NOMO-1 treated with DMSO at 0.1 percent for 48 hours (cell line): ENCODE results near the gene AAK1.
"Not testable (repeated sequence)": the region's sequence is repeated elsewhere in the genome, so short reads cannot be mapped to it uniquely, and the experiment has no call there.

ENCODE experiments used
- DNase-seq: peaks from one replicate; lab custom pipeline; 2025; ENCODE audit not compliant: unreplicated experiment; lab: John Stamatoyannopoulos, UW

AAK1 gene

GRCh38 chr2:69576880-69577279 lies 66.7 kb downstream of the AAK1 start:
- no peak for DNase-seq

GRCh38 chr2:69575926-69576325 lies 67.6 kb downstream of the AAK1 start:
- no peak for DNase-seq

DNA sequence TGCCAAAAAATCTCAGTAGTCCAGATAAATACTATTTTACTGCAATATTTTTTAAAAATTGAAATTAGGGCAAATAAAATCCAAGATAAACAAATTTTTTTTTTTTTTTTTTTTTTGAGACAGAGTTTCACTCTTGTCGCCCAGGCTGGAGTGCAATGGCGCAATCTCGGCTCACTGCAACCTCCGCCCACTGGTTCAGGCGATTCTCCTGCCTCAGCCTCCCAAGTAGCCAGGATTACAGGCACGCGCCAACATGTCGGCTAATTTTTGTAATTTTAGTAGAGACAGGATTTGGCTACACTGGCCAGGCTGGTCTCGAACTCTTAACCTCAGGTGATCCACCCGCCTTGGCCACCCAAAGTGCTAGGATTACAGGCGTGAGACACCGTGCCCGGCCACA lies 68.2 kb downstream of the AAK1 start:
- not testable (repeated sequence) for DNase-seq

DNA sequence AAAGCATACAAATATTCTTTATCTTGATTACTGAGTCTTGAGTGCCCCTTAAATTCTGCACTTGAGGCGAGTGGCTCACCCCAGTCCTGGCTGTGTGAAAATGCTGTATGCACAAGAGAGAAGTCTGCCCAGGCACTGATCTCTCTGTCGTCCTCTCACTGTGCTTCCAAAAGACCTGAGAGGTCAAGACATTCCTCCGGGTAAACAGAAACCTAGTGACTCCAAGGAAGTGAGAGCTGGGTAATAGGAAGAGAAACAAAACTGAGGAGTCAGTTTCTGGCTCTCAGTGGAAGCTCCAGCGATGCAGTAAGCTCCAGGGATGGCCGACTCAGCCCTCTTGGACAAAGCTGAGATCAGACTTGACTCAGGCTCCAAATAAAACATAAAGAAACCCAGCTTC lies 70.9 kb downstream of the AAK1 start:
- no peak for DNase-seq

- DNase-seq = no peak
Observed at GRCh38 chr2:69571189-69571588, 72.3 kb downstream of the AAK1 start.

DNA sequence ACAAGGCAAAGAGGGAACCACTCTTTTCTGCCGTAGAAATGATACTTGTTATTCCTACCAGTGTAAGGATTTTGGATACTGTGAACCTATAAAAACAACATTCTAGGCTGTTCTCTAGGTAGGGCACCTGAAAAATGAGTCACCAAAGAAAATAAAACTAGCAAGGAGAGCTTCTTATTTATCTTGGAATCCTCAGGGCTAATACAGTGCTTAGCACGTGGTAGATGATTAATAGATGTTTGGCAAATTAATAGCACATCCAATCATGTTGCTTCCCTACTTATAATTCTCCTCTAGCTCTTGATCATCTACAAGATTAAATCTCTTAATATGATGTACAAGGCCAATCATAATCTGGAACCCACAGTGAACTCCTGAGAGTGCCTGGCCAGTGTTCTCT lies 73.1 kb downstream of the AAK1 start:
- no peak for DNase-seq

DNA sequence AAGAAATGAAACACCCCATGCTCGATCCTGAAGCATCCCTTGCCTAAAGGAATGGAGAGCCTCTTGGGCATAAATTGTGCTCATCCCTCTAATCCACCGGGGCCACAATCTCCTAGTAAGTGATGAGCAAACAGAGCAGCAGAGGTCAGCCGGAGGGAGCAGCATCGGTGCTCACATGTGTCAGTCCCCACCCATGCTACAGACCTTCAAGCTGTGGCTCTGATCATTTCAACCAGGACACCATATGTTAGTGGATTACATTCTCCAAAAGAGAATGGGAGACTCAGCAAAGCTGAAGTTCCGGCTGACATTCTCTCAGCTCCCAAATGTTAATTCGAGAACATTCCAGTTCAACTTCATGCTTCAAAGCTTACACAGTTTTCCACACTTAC lies 75.6 kb downstream of the AAK1 start:
- no peak for DNase-seq

GRCh38 chr2:69567157-69567908 lies 76.2 kb downstream of the AAK1 start:
- DNase-seq = no peak

GRCh38 chr2:69566669-69567068 lies 76.9 kb downstream of the AAK1 start:
- no peak for DNase-seq

GRCh38 chr2:69565431-69565839 lies 78.1 kb downstream of the AAK1 start:
- DNase-seq = peak; percentile 30

- DNase-seq = no peak
Observed at GRCh38 chr2:69564604-69565003, 78.9 kb downstream of the AAK1 start.

GRCh38 chr2:69563021-69563420 lies 80.5 kb downstream of the AAK1 start:
- DNase-seq = no peak

GRCh38 chr2:69561101-69561500 lies 82.4 kb downstream of the AAK1 start:
- DNase-seq = peak; percentile 26

GRCh38 chr2:69560147-69560482 lies 83.4 kb downstream of the AAK1 start:
- no peak for DNase-seq

DNA sequence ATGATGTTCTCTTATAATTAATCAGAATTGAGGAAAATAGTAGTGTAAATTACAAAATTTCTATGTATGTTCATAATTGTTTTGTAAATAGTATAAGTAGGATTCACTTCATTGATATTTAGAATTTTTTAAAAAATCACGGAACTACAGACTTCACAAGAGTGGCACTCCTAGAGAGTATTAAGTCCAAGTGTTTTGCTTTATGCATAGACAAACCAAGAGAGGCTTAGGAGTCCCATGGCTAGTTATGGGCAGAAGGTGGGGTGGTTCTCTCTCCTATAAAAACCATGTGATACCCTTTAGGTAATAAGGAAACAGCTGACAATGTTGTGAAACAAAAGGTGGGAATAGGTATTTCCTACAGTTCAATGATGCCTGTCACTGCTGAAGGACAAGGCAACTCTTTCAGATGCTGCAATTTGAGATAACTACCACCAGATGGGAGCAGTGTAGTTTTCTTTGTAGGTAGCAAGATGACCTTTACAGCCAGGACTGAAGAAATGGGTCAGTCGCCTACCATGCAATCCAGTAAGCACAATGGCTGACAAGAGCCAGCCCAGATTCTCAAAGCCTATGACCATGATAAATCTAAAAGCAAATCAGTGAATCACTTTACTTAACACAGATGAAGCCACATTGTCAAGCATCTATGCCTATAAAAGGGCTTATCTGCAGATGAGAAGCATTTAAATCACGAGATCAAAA lies 83.9 kb downstream of the AAK1 start:
- DNase-seq = peak; percentile 62

DNA sequence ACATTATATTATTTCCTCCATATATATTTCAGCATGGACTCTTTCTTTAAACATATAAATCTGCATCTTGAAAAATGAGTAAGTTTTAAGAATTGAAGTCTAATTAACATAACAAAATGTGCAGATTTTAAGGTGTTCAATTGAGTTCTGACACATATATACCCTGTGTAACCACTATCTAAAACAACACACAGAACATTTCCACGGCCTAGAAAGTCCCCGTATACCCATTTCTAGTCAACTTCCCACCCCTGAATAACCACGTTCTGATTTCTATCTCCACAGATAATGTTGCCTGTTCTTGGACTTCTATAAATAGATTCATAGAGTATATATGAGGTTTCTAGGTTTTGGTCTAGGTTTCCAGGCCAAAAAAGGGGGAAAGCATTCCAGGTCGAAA lies 87.5 kb downstream of the AAK1 start:
- no peak for DNase-seq

DNA sequence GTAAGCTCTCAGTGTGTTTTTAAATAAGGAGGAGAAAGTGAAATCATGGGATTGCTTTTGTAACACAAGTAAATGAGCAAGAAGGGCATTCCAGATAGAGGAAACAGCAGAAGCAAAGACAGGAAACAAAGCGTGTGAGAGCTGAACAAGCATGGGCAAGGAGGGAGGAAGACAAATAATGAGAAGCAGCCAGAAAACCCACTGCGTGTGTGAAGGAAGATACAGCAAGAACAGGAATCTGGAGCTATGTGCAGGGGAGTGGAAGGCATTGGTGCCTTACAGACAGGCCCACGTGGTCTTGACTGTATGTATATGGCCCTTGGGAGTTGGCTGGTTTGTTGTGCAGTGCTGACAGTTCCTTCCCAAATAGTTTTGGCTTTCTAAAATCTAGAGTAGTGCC lies 88.6 kb downstream of the AAK1 start:
- no peak for DNase-seq

DNA sequence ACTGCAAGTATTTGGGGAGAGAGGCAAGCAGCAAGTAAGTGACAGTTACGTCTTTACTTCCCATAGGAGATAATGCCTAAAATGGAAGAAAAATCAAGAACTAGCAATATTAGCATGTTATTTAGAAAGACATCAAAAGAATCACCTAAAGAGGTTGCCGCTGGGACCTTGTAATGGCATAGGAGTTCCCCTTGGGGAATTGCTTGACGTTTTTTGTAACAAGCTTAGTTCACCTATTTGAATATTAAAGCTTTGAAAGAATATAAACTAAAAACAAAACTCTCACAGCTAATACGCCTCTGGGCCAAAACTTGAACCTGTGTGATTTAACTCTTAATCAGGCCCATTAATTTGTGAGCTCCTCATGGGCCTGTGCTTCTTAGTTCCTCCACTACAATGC lies 89.0 kb downstream of the AAK1 start:
- no peak for DNase-seq

GRCh38 chr2:69553991-69554390 lies 89.5 kb downstream of the AAK1 start:
- no peak for DNase-seq

DNA sequence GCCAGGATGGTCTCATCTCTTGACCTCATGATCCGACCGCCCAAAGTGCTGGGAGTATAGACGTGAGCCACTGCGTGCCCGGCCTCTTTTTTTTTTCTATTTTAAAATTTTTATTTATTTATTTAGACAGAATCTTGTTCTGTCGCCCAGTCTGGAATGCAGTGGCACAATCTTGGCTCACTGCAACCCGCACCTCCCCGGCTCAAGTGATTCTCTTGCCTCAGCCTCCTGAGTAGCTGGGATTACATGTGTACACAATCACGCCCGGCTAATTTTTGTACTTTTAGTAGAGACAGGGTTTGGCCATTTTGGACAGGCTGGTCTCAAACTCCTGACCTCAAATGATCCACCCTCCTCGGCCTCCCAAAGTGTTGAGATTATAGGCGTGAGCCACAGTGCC lies 93.0 kb downstream of the AAK1 start:
- not testable (repeated sequence) for DNase-seq

DNA sequence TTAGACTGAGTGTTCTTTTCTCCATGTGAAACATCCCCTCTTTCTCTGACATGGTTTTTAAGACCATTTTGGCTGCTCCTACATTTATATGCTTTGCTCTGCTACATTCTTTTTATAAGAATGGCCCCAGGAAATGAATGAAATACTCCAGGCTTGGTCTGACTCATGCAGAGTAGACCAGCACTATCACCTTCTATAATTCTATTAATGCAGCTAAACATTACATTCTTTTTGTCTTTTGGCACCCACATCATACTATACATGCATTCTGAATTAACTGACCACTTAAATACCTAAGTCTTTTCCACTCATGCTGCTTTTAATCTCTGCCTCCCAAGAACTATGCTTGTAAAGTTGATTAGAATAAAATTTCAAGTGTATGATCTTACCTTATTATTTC lies 94.1 kb downstream of the AAK1 start:
- DNase-seq = no peak

- DNase-seq = no peak
Observed at GRCh38 chr2:69547984-69548715, 95.4 kb downstream of the AAK1 start.
